WTC11 (cell line): ENCODE results near the gene AGXT. TPM values are rescaled to one million over a fixed set of nuclear protein-coding genes. Genes with fewer than 3 reads are reported as not detected.

Source experiments
- ATAC-seq: fragments of 200-7000 bp; cut with Tn5 transposase; 2 replicates; pipeline ENCODE4 v1.10.0; 2021; ENCODE audit warnings: mild to moderate bottlenecking, moderate library complexity
- CTCF ChIA-PET: fragments of 300-600 bp; sonication (Branson Sonifier 250); formaldehyde crosslinking; loops from one replicate; lab custom pipeline; 2021; ENCODE audit warnings: antibody characterized with exemption; lab: Charles Lee
- POLR2A ChIA-PET: fragments of 350-600 bp; sonication (Branson Sonifier 250); formaldehyde crosslinking; loops from one replicate; lab custom pipeline; 2021; ENCODE audit warnings: antibody characterized with exemption; lab: Charles Lee
- DNase-seq: peaks from one replicate; pipeline ENCODE4 v3.0.0; 2021; ENCODE audit warnings: low spot score
- H3K27ac Mint-ChIP-seq: 2 replicates; pipeline ENCODE4 v1.8.0; 2021; ENCODE audit warnings: mixed read lengths
- H3K27me3 Mint-ChIP-seq: 2 replicates; pipeline ENCODE4 v1.8.0; 2021; ENCODE audit warnings: low read depth, mild to moderate bottlenecking, moderate library complexity, mixed read lengths
- H3K36me3 Mint-ChIP-seq: 2 replicates; pipeline ENCODE4 v1.8.0; 2021; ENCODE audit warnings: mixed read lengths
- H3K4me1 Mint-ChIP-seq: 2 replicates; pipeline ENCODE4 v1.8.0; 2022; ENCODE audit warnings: mixed read lengths
- H3K4me3 Mint-ChIP-seq: 2 replicates; pipeline ENCODE4 v1.8.0; 2021; ENCODE audit warnings: mild to moderate bottlenecking, moderate library complexity, mixed read lengths
- H3K9me3 Mint-ChIP-seq: 2 replicates; pipeline ENCODE4 v1.8.0; 2021; ENCODE audit warnings: mixed read lengths
- CREB1 ChIP-seq: sonication (generic); formaldehyde crosslinking; IDR thresholded peaks from 2 replicates; pipeline ENCODE4 v1.8.0; 2023; ENCODE audit warnings: mild to moderate bottlenecking, missing genetic modification reagents
- ESRRA ChIP-seq: sonication (generic); formaldehyde crosslinking; IDR thresholded peaks from 2 replicates; pipeline ENCODE4 v1.8.1; 2022; ENCODE audit warnings: mild to moderate bottlenecking, missing genetic modification reagents, borderline replicate concordance
- GTF2I ChIP-seq: fragments of 250-450 bp; sonication (Bioruptor Pico); conservative IDR thresholded peaks from 2 replicates; pipeline ENCODE4 v1.4.0; 2021; ENCODE audit warnings: mild to moderate bottlenecking
- JAZF1 ChIP-seq: fragments of 250-450 bp; sonication (Bioruptor Pico); IDR thresholded peaks from 2 replicates; pipeline ENCODE4 v1.9.0; 2021; ENCODE audit warnings: moderate library complexity, mild to moderate bottlenecking, inconsistent platforms
- NR2C2 ChIP-seq: sonication (generic); formaldehyde crosslinking; IDR thresholded peaks from 2 replicates; pipeline ENCODE4 v1.8.0; 2022; ENCODE audit warnings: mild to moderate bottlenecking, missing genetic modification reagents
- ZNF232 ChIP-seq: sonication (generic); formaldehyde crosslinking; IDR thresholded peaks from 2 replicates; pipeline ENCODE4 v1.8.0; 2022; ENCODE audit warnings: mild to moderate bottlenecking, missing genetic modification reagents
- ZNF396 ChIP-seq: fragments of 250-450 bp; sonication (Bioruptor Pico); IDR thresholded peaks from 2 replicates; pipeline ENCODE4 v1.8.0; 2021; ENCODE audit warnings: mild to moderate bottlenecking, moderate library complexity, borderline replicate concordance
- total RNA-seq: library from RNA; stranded (reverse); gene quantifications from 3 replicates; pipeline ENCODE4 v1.2.3, GENCODE V29; 2021
- TF ChIP-seq, protein P1 (sequence below): sonication (generic); formaldehyde crosslinking; IDR thresholded peaks from 2 replicates; pipeline ENCODE4 v1.8.1; 2022; ENCODE audit warnings: low read depth, missing genetic modification reagents, borderline replicate concordance
- TF ChIP-seq, protein P2 (sequence below): sonication (generic); formaldehyde crosslinking; IDR thresholded peaks from 2 replicates; pipeline ENCODE4 v1.8.0; 2023; ENCODE audit warnings: mild to moderate bottlenecking, missing genetic modification reagents
- TF ChIP-seq, protein P3 (sequence below): sonication (generic); formaldehyde crosslinking; IDR thresholded peaks from 2 replicates; pipeline ENCODE4 v1.8.0; 2022; ENCODE audit warnings: missing genetic modification reagents
- TF ChIP-seq, protein P4 (sequence below): sonication (generic); formaldehyde crosslinking; IDR thresholded peaks from 2 replicates; pipeline ENCODE4 v1.8.1; 2023; ENCODE audit warnings: mild to moderate bottlenecking, missing genetic modification reagents, moderate library complexity
- TF ChIP-seq, protein P5 (sequence below): sonication (generic); formaldehyde crosslinking; IDR thresholded peaks from 2 replicates; pipeline ENCODE4 v1.8.0; 2023; ENCODE audit warnings: missing genetic modification reagents, mild to moderate bottlenecking, borderline replicate concordance
- TF ChIP-seq, protein P6 (sequence below): sonication (generic); formaldehyde crosslinking; IDR thresholded peaks from 2 replicates; pipeline ENCODE4 v1.8.1; 2023; ENCODE audit warnings: mild to moderate bottlenecking, moderate library complexity, missing genetic modification reagents

AGXT gene
- total RNA-seq, 1 experiment from 2014 or later: 0.24 TPM

DNA sequence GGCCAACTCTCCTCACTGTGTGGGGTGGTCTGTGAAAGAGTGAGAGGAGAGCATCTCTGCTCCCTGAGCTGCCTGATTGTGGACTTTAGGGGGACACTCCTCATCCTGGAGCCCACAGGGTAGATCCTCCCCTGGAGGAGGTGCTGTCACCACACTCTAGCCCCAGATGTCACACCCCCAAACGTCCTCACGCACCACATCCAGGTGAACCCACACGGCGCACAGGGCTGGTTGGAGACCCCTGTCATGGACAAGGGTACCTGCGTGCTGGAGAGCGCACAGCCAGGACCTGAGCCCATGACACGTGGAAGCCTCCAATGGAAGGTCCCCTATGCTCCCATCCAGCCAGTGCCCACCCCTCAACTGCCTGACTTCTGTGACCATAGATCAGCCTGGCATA, 10.5 kb downstream of the AGXT start:
- no peak for TF ChIP-seq JAZF1 (CRISPR knock-in tag)
- TF ChIP-seq, protein P1, sequence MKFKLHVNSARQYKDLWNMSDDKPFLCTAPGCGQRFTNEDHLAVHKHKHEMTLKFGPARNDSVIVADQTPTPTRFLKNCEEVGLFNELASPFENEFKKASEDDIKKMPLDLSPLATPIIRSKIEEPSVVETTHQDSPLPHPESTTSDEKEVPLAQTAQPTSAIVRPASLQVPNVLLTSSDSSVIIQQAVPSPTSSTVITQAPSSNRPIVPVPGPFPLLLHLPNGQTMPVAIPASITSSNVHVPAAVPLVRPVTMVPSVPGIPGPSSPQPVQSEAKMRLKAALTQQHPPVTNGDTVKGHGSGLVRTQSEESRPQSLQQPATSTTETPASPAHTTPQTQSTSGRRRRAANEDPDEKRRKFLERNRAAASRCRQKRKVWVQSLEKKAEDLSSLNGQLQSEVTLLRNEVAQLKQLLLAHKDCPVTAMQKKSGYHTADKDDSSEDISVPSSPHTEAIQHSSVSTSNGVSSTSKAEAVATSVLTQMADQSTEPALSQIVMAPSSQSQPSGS (CRISPR knock-in tag): no peak
- no peak for TF ChIP-seq NR2C2 (CRISPR knock-in tag)
- TF ChIP-seq, protein P2, sequence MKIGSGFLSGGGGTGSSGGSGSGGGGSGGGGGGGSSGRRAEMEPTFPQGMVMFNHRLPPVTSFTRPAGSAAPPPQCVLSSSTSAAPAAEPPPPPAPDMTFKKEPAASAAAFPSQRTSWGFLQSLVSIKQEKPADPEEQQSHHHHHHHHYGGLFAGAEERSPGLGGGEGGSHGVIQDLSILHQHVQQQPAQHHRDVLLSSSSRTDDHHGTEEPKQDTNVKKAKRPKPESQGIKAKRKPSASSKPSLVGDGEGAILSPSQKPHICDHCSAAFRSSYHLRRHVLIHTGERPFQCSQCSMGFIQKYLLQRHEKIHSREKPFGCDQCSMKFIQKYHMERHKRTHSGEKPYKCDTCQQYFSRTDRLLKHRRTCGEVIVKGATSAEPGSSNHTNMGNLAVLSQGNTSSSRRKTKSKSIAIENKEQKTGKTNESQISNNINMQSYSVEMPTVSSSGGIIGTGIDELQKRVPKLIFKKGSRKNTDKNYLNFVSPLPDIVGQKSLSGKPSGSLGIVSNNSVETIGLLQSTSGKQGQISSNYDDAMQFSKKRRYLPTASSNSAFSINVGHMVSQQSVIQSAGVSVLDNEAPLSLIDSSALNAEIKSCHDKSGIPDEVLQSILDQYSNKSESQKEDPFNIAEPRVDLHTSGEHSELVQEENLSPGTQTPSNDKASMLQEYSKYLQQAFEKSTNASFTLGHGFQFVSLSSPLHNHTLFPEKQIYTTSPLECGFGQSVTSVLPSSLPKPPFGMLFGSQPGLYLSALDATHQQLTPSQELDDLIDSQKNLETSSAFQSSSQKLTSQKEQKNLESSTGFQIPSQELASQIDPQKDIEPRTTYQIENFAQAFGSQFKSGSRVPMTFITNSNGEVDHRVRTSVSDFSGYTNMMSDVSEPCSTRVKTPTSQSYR (CRISPR knock-in tag): no peak
- TF ChIP-seq, protein P3, sequence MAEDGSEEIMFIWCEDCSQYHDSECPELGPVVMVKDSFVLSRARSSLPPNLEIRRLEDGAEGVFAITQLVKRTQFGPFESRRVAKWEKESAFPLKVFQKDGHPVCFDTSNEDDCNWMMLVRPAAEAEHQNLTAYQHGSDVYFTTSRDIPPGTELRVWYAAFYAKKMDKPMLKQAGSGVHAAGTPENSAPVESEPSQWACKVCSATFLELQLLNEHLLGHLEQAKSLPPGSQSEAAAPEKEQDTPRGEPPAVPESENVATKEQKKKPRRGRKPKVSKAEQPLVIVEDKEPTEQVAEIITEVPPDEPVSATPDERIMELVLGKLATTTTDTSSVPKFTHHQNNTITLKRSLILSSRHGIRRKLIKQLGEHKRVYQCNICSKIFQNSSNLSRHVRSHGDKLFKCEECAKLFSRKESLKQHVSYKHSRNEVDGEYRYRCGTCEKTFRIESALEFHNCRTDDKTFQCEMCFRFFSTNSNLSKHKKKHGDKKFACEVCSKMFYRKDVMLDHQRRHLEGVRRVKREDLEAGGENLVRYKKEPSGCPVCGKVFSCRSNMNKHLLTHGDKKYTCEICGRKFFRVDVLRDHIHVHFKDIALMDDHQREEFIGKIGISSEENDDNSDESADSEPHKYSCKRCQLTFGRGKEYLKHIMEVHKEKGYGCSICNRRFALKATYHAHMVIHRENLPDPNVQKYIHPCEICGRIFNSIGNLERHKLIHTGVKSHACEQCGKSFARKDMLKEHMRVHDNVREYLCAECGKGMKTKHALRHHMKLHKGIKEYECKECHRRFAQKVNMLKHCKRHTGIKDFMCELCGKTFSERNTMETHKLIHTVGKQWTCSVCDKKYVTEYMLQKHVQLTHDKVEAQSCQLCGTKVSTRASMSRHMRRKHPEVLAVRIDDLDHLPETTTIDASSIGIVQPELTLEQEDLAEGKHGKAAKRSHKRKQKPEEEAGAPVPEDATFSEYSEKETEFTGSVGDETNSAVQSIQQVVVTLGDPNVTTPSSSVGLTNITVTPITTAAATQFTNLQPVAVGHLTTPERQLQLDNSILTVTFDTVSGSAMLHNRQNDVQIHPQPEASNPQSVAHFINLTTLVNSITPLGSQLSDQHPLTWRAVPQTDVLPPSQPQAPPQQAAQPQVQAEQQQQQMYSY (CRISPR knock-in tag): no peak
- TF ChIP-seq CREB1 (CRISPR knock-in tag): no peak
- no peak for TF ChIP-seq GTF2I (CRISPR knock-in tag)
- no peaks in the 10 kb centered on the region for H3K4me1 Mint-ChIP-seq
- H3K36me3 Mint-ChIP-seq: no peaks in the 10 kb centered on the region
- H3K9me3 Mint-ChIP-seq: no peaks in the 10 kb centered on the region
- no peak overlapping the region for H3K27ac Mint-ChIP-seq
- DNase-seq: no peak
- H3K4me3 Mint-ChIP-seq: no peak overlapping the region
- POLR2A ChIA-PET: no interaction called here
- CTCF ChIA-PET: no interaction called here
- no peaks in the 10 kb centered on the region for H3K27me3 Mint-ChIP-seq
- no peak for ATAC-seq

DNA sequence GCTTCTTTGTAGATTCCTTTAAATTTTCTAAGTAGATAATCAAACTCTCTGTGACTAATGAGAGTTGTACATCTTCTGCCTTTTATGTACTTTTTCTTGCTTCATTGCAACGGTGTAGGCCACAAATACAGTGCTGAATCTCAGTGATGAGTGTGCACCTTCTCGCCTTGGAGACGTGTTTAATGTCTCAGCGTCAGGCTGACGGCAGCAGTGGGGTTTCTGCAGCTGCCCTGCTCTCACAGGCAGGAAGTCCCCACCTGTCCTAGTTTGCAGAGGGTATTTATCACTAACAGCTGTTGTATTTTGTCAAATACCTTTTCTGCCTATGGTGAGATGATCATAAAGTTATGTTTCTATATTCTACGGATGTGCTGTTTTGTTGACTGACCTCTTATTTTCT, 13.3 kb downstream of the AGXT start:
- CTCF ChIA-PET: interaction anchor here (1.2 to 1.5 kb wide), 2 partner anchors 31 to 33 kb away, joined by 3 to 4 read pairs; no protein-coding TSS in a partner anchor
- TF ChIP-seq, protein P4, sequence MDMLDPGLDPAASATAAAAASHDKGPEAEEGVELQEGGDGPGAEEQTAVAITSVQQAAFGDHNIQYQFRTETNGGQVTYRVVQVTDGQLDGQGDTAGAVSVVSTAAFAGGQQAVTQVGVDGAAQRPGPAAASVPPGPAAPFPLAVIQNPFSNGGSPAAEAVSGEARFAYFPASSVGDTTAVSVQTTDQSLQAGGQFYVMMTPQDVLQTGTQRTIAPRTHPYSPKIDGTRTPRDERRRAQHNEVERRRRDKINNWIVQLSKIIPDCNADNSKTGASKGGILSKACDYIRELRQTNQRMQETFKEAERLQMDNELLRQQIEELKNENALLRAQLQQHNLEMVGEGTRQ (CRISPR knock-in tag): no peak
- TF ChIP-seq, protein P5, sequence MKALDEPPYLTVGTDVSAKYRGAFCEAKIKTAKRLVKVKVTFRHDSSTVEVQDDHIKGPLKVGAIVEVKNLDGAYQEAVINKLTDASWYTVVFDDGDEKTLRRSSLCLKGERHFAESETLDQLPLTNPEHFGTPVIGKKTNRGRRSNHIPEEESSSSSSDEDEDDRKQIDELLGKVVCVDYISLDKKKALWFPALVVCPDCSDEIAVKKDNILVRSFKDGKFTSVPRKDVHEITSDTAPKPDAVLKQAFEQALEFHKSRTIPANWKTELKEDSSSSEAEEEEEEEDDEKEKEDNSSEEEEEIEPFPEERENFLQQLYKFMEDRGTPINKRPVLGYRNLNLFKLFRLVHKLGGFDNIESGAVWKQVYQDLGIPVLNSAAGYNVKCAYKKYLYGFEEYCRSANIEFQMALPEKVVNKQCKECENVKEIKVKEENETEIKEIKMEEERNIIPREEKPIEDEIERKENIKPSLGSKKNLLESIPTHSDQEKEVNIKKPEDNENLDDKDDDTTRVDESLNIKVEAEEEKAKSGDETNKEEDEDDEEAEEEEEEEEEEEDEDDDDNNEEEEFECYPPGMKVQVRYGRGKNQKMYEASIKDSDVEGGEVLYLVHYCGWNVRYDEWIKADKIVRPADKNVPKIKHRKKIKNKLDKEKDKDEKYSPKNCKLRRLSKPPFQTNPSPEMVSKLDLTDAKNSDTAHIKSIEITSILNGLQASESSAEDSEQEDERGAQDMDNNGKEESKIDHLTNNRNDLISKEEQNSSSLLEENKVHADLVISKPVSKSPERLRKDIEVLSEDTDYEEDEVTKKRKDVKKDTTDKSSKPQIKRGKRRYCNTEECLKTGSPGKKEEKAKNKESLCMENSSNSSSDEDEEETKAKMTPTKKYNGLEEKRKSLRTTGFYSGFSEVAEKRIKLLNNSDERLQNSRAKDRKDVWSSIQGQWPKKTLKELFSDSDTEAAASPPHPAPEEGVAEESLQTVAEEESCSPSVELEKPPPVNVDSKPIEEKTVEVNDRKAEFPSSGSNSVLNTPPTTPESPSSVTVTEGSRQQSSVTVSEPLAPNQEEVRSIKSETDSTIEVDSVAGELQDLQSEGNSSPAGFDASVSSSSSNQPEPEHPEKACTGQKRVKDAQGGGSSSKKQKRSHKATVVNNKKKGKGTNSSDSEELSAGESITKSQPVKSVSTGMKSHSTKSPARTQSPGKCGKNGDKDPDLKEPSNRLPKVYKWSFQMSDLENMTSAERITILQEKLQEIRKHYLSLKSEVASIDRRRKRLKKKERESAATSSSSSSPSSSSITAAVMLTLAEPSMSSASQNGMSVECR (CRISPR knock-in tag): no peak
- TF ChIP-seq, protein P1 (CRISPR knock-in tag): no peak
- TF ChIP-seq ZNF232 (CRISPR knock-in tag) (no peak), ZNF396 (CRISPR knock-in tag) (no peak), ESRRA (CRISPR knock-in tag) (no peak)
- TF ChIP-seq, protein P6, sequence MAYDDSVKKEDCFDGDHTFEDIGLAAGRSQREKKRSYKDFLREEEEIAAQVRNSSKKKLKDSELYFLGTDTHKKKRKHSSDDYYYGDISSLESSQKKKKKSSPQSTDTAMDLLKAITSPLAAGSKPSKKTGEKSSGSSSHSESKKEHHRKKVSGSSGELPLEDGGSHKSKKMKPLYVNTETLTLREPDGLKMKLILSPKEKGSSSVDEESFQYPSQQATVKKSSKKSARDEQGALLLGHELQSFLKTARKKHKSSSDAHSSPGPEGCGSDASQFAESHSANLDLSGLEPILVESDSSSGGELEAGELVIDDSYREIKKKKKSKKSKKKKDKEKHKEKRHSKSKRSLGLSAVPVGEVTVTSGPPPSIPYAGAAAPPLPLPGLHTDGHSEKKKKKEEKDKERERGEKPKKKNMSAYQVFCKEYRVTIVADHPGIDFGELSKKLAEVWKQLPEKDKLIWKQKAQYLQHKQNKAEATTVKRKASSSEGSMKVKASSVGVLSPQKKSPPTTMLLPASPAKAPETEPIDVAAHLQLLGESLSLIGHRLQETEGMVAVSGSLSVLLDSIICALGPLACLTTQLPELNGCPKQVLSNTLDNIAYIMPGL: no peak
- TF ChIP-seq, protein P3 (CRISPR knock-in tag): no peak

More for the DNA sequence above, 13.3 kb downstream of the AGXT start:
- no peaks in the 10 kb centered on the region for H3K36me3 Mint-ChIP-seq
- H3K27me3 Mint-ChIP-seq: no peaks in the 10 kb centered on the region
- H3K27ac Mint-ChIP-seq: no peak overlapping the region
- H3K9me3 Mint-ChIP-seq: no peaks in the 10 kb centered on the region
- H3K4me3 Mint-ChIP-seq: no peak overlapping the region
- H3K4me1 Mint-ChIP-seq: no peaks in the 10 kb centered on the region
- POLR2A ChIA-PET: no interaction called here
- no peak for ATAC-seq
- DNase-seq: no peak
